HL-60/S4 treated with retinoic acid at 250 ng/mL for 4 days and 3 days (cell line): Measurements from ENCODE around the gene RNASE8.
"Not testable (repeated sequence)": the region's sequence is repeated elsewhere in the genome, so short reads cannot be mapped to it uniquely, and the experiment has no call there.

Source experiments
- in situ Hi-C: fragments of 300-500 bp; cut with MboI; formaldehyde crosslinking; loops from 2 replicates; pipeline ENCODE4 v1.7.0; 2022; ENCODE audit warnings: low sequenced_read_pairs

The RNASE8 gene

DNA sequence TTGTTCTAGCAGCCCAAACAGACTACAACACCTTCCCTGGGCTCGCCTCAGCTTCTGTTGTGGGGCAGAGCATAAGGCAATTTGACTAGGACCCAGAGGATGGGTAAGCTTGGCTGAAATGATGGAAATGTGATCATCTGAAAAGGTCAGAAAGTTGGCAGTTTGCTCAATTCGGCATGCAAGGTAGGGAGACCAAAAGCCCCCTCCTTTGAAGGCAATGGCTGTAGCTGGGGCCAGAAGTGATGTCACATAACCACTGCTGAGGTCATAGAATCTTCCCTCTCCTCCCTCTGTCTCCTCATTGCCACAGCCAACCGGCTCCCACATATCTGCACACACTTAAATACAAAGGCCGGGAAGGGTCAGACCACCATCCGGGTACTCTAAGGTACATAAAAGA is 27.7 kb upstream of the RNASE8 start, which contains the start of gene TPPP2:
Gene TPPP2 (plus strand): TSS at position 301 of the 400 bp plus-strand sequence. CDS start 365 bp downstream, outside the sequence.
- in situ Hi-C loops = no loop called here

DNA sequence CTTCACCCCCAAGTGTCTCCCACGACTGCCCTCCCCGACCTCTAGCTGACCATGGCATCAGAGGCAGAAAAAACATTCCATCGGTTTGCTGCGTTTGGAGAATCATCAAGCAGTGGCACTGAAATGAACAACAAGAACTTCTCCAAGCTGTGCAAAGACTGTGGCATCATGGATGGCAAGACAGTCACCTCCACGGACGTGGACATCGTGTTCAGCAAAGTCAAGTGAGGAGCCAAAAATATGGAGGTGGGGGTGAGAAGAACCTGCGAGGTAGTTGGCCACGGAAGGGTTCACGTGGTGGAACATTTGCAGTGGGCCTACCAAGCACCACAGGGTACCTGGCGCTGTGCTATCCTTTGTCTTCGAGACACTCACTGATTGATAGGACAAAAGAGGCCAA is 27.1 kb upstream of the RNASE8 start:
- in situ Hi-C loops = no loop called here

DNA sequence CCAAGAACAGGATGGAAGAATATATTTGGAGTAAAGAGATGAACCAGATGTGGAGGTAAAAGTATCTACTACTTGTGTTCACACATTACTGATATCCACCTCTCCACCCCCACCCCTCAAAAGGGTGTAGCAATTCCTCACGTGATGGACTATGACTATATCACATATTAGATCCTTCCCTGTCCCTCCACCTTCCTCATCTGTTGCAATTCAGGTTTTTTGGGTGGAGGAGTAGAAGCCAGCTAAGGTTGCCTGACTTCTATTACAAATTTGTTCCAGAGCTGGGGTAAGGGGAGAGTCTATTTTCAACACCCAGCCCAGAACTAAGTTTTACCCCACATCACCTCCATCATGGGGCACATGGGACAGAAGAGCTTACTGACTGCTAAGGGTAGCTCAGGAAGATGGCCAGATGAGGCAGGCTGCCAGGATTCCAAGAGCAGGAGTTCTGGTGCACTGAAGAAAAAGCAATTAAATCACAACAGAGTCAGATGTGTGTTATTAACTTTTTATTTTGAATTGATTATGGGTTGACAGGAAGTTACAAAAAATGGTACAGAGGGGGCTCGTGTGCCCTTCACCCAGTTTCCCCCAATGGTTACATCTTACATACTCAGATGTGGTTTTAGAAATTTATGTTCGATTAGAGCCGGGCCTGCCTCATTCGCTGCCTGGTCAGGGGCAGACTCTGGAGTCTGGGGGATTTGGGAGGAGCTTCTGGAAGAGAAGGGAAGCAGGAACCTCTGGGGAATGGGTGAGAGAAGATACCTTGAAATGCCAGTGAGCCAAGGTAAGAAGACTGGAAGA is 25.1 kb upstream of the RNASE8 start:
- in situ Hi-C loops = no loop called here

DNA sequence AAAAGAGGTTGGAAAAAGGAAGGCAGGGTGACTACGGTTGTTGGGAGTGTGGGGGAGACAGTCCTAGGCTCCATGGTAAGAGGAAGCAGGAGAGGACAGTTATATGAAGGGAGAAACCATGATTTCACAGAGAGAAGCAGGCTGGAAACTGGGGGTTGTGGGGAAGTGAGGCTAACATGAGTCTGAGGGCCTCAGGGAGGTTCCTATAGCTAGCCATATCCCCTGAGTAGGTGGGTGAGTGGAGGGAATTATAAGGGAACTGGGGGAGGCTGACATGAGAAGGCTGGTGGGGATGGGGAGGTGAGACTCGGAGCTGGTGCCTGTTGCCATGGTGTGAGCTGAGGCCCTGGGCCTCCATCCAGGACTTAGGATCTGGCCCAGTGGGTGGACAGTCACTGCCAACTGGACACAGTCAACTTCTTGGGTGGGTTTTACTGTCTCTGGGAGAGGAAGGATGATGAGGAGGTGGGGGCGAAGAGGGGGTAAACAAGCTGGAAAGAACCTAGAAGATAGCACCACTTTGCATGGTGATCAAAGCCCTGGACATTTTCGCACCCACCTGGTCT is 24.4 kb upstream of the RNASE8 start:
- in situ Hi-C loops = no loop called here

DNA sequence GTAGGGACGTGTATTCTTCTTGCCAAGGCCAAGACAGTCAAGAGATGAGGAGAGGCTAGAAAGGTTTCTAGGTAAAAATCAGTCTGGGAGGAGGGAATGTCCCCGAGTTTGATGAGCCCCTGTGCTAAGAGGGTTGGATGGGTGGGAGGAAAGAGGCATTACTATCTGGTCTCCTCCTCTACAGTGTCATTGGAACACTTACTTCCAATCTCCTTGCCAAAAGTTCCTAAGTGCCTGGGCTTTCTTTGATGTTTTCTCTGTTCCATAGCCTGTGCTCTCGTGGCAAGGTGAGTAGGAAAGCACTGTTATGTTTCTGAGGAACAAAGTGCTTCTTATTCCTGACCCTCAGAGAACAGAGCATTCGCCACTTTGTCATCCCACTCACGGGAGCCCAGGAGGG is 22.9 kb upstream of the RNASE8 start, which contains the start of gene RNASE13:
Gene RNASE13 (minus strand): TSS at position 101 of the 400 bp plus-strand sequence. CDS start 519 bp downstream, outside the sequence.
- in situ Hi-C loops = no loop called here

DNA sequence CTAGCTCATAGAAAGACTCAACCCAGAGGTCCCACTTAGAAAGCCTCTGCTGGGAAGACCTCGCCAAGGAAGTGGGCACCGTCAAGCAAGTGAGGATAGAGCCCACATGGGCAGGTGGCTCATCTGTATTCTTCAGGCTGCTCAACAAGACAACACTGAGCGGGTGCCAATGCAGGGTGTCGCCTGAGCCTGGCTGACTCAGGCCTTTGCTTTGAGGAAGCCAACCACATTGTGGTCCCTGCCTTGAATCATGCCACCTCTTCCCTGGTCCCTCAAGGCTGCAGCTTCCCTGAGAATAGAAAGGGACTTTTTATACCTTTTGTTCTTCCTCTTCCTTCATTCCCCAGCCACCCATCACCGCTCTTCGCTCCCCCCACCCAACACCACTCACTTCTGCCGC is 20.9 kb upstream of the RNASE8 start:
- in situ Hi-C loops = no loop called here

DNA sequence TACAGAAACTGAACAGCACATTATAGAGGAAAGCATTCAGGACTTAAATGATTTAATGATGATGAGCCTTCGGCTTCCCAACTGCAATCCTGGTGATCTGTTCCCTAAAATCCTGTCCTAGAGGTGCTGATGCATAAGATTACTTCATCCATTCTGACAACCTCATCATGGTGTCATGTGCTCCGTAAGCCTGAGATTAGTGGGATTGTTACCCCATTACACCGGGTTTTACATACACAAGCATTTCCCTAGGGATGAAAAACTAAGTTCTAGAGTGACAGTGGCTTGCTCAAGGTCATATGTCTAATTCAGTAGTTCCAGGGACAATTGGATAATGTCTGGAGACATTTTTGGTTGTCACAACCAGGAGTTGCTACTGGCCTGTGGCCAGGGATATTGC is 20.5 kb upstream of the RNASE8 start:
- in situ Hi-C loops = no loop called here

DNA sequence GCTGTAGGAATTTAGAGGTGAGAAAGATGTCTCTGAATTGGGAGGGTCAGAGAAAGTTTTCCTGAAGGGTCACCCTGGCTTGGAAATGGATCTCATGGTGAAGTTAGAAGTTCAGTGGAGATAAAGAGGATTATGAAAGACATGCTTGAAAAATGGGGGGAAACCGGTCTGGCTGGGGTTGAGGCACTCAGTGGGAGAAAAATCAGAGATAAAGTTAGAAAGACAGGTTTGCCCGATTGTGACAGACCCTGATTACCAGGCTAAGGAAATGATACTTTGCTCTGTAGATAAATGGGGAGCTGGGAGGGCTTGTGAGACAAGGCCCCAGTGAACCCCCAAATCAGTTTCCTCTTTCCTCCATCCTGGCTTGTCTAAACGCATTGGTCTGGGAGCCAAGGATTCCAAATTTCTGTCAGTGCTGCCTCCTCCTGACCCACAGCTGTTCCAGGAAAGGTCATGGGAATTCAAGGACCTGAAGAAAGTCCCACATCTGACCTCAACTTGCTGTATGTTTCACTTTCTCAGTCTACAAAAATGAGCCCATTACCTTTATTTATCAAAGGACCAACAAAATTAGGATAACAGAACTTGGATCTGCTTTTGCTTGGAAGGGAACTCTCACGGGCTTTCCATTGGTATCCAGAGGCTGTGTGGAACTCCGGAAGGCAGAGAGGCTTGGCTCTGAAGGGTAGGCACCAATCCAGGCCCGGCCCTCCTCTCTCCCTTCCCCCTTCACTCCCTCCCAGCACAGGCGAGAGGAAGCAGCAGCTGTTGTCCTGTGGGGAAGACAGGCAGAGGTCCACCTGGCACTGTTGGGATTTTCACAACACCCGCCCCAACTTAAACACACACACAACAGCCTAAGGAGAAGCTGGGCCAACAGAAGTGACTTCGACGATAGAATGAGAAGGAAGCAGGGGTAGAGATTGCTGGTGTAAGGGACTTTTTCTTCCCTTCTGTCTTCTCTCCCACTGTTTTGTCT is 18.9 kb upstream of the RNASE8 start:
- in situ Hi-C loops = no loop called here

DNA sequence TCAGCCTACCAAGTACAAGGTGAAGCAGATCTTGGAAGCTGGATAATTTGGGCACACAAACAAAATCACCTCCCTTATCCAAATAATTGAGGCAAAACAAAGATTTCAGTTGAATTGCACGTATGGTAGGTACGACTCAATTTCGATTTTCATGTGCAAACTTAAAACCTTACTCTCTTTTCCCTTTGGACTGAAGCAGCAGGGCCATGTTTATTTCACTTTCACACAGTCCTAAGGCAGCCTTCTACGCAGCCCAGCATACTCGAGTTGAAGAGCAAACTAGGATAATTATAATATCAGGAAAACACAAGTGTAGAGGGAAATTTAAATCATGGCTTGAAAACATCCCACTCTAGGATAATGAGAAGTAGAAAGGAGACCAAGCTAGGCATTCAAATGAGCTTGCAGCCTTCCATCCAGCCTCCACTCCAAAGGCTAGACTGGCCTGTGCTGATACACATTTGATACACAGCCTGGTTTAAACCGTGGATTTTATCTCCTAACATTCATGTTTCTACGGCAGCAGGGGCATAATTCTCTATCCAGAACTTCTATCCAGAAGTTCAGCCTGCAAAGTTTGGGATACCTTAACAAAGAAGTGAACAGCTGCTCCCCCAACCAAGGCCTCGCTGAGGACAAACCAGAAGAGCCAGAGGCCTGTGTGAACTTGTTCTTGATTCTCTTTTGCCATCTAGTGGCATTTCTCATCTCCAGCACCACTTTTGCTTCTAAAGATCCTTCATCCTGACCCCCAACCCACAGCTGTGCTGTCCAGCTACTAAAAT is 17.8 kb upstream of the RNASE8 start:
- in situ Hi-C loops = no loop called here

DNA sequence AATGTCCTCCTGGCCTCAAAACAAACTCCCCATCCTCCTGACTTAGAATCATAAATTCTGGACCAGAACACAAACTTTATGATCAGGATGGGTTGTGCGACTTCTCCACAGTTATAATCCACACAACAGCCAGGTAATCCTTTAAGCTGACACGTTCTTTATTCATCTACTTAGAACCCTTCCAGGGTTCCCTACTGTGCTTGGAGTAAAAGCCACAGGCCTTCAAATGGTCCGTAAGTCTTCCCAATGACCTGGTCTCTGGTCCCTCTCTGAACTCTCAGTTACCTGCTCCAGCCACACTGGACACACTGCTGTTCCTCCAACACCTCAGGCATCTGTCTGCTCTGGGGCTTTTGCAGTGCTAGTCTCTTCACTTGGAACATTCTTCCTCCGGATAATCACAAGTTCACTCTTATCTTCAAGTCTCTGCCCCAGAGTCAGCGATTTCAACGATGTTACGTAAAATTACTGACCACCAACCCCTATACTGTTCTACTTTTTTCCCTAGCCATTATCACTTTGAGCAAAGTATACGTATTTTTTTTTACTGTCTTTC is 17.2 kb upstream of the RNASE8 start:
- in situ Hi-C loops = no loop called here

DNA sequence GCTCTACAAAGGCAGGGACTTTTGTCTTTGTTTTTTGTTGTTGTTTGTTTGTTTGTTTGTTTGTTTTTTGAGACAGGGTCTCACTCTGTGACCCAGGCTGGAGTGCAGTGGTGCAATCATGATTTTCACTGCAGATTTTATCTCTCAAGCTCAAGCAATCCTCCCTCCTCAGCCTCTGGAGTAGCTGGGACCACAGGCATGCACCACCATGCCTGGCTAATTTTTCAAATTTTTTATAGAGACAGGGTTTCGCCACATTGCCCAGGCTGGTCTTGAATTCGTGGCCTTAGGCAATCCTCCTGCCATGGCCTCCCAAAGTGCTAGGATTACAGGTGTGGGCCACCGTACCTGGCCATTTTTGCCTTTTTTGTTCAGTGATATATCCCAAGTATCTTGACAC is 16.7 kb upstream of the RNASE8 start:
- in situ Hi-C loops = not testable (repeated sequence)

DNA sequence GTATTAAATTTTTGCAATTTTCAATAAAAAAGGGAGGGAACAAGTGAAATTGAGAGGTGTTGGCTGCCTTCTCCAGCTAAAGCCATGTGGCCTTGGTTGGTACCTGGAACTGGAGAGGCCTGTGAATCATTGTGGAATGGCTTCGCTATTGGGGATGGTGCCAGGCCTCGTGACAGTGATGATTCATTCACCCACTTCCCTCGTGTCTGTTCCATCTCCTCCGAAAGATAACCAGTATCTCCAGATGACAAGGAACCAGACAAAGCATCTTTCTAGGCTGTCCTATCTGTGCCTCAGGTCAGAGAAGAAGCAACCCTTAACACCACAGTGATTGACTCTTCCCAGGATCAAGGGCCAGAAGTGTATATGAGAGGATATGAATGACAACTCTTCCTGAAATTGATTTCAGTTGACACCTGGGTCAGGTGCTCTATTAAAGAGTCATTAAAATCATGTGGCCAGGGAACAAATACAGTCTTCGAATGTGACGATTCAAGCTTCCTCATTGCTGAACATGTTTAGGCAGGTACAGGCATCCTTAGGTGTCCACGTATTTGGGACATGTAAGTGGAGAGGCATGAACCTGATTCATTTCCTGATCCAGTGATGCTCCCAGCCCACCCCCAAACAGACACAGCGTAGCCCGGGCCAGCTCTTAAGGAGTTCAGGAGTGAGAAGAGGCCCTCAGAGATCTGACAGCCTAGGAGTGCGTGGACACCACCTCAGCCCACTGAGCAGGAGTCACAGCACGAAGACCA is 15.8 kb upstream of the RNASE8 start, which contains the start of gene RNASE7:
Gene RNASE7 (plus strand): TSS at position 687 of the 758 bp plus-strand sequence. CDS start 631 bp downstream, outside the sequence.
- in situ Hi-C loops = no loop called here

DNA sequence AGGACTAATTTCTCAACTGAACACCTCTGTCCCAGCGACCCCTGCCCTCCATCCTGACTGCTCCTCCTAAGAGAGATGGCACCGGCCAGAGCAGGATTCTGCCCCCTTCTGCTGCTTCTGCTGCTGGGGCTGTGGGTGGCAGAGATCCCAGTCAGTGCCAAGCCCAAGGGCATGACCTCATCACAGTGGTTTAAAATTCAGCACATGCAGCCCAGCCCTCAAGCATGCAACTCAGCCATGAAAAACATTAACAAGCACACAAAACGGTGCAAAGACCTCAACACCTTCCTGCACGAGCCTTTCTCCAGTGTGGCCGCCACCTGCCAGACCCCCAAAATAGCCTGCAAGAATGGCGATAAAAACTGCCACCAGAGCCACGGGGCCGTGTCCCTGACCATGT is 14.7 kb upstream of the RNASE8 start:
- in situ Hi-C loops = no loop called here

DNA sequence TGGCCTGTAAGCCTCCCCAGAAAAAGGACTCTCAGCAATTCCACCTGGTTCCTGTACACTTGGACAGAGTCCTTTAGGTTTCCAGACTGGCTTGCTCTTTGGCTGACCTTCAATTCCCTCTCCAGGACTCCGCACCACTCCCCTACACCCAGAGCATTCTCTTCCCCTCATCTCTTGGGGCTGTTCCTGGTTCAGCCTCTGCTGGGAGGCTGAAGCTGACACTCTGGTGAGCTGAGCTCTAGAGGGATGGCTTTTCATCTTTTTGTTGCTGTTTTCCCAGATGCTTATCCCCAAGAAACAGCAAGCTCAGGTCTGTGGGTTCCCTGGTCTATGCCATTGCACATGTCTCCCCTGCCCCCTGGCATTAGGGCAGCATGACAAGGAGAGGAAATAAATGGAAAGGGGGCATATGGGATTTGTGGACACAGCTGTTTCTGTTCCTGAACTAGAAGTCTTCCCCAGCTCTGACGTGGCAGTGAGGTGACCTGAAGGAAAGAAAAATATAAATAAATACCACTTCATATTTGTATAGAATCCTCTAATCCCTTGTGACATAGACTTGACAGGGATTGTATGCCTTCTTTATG is 14.1 kb upstream of the RNASE8 start:
- in situ Hi-C loops = no loop called here

DNA sequence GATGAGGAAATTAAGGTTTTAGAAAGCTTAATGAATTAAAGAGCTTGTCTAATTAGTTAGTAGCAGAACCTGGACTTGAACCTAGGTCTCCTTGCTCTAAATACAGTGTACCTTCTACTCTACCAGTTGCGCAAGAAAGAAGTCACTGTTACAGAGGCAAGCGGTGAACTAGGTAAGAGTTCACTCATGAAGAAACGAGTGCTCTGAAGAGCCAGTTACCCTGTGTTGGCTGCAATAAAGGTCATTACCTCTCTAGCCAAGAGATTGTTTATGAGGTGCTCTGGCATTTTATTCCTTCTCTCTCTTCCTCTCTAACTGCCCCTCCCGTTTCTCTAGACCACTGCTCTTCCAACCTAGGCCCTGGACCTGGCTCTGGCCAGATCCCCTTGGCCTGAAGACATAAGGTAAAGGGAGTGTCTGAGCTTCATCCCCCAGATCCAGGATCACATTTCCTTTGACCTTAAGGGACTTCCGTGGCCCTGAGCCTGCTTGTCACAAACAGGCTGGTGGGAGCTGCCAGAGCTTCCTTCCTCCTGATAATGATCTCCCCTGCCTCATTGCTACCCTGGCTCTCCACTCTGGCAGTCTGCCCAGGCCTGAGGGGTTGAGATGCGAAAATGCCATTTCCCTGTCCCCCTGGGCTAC is 13.5 kb upstream of the RNASE8 start:
- in situ Hi-C loops = no loop called here

DNA sequence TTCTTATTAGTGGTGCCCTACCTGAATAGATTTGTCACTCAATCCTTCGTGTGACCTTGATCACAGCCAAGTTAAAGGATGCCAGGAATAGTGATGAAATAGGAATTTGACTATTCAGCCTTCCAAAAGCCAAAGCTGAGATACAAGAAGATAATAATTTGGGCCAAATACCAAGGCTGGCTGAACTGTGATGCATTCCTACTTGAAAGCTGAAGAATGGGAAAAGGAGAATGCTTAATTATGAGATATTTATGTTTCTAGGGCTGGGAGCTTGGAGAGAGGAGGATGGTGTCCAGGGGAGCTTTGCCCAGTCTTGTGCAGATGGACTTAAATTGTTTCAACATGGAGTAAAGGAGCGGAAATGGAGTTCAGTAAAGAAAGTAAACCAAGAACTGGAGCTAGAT is 10.2 kb upstream of the RNASE8 start:
- in situ Hi-C loops = no loop called here

DNA sequence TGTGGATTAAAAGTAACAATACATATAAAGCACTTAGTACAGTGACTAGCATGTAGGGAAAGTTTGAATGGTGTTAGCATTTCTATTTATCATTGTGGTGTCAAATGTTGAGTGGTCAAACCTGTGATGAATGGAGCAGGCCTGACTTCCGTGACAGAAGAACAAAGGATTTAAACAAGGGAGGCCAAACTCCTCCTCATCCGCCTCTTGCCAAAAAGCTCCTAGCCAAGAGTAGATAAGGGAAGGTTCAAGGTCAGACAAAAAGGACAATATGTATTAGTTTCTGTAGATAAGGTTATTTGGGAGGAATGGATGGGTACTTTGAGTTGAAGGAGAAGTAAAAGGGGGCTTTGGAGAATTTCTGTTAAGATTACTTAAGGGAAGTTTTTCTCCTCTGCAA is 9.0 kb upstream of the RNASE8 start:
- in situ Hi-C loops = no loop called here

DNA sequence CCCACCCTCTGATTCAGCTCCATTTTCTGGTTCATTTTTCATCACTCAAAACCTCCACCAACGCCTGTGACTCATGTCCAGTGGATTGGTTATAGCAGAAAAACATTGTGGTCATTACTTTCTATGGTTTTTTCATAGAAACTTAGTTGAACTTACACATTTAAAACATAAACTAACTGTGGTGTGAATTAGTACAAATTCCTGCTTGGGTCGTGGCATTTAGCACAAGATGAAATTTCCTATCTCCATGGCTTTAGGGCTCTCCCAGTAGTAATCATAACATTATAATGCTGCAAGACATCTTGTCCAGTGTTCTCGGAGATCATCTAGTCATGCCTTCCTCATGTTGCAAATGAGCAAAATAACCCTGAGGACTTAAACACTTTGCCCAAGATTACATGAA is 8.3 kb upstream of the RNASE8 start:
- in situ Hi-C loops = no loop called here
